ENCODE measurements around the gene PARD3B. TPM values are rescaled to one million over a fixed set of nuclear protein-coding genes. Genes with fewer than 3 reads are reported as not detected.

PARD3B gene
- total and polyA plus RNA-seq, 2 of the 8 experiments (the other 6 are each of a cell fraction or from before 2014, with no cell fraction given): 1.2 to 5.7 TPM

DNA sequence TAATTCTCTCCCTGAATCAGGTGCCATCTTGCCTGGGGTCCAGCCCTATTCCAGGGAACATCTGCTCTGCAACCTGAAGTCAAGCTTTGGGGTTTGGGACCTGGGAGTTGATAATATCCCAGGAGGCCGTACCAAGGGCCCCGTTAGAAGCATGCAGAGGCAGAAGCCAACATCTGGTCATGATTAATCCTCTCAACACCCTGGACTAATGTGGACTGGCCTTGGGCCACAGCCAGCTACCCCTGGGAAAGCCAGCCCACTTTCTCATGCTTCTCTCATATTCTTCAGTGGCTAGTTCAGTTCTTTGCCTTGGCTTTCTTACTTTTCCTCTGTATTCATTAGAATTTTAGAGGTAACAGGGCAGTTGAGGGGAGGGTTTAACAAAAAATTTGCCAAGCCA lies 621.5 kb downstream of the PARD3B start (continued):
- TF ChIP-seq SAP30 (IDR thresholded peaks at IDR 0.05; ENCODE audit: insufficient read depth, insufficient replicate concordance, low read length) (no peak), POU5F1 (IDR thresholded peaks at IDR 0.05; ENCODE audit: low read depth, low read length) (no peak), SP2 (IDR thresholded peaks at IDR 0.05; ENCODE audit: low read length) (no peak), CBX8 (IDR thresholded peaks at IDR 0.05; ENCODE audit: borderline replicate concordance, low read depth, low read length) (no peak), PHF8 (conservative IDR thresholded peaks at IDR 0.05; ENCODE audit: low read depth, low read length) (no peak), SIRT6 (IDR thresholded peaks at IDR 0.05; ENCODE audit: low read length) (no peak), BACH1 (IDR thresholded peaks at IDR 0.05; ENCODE audit: low read length) (no peak)
- TF ChIP-seq, protein P1, sequence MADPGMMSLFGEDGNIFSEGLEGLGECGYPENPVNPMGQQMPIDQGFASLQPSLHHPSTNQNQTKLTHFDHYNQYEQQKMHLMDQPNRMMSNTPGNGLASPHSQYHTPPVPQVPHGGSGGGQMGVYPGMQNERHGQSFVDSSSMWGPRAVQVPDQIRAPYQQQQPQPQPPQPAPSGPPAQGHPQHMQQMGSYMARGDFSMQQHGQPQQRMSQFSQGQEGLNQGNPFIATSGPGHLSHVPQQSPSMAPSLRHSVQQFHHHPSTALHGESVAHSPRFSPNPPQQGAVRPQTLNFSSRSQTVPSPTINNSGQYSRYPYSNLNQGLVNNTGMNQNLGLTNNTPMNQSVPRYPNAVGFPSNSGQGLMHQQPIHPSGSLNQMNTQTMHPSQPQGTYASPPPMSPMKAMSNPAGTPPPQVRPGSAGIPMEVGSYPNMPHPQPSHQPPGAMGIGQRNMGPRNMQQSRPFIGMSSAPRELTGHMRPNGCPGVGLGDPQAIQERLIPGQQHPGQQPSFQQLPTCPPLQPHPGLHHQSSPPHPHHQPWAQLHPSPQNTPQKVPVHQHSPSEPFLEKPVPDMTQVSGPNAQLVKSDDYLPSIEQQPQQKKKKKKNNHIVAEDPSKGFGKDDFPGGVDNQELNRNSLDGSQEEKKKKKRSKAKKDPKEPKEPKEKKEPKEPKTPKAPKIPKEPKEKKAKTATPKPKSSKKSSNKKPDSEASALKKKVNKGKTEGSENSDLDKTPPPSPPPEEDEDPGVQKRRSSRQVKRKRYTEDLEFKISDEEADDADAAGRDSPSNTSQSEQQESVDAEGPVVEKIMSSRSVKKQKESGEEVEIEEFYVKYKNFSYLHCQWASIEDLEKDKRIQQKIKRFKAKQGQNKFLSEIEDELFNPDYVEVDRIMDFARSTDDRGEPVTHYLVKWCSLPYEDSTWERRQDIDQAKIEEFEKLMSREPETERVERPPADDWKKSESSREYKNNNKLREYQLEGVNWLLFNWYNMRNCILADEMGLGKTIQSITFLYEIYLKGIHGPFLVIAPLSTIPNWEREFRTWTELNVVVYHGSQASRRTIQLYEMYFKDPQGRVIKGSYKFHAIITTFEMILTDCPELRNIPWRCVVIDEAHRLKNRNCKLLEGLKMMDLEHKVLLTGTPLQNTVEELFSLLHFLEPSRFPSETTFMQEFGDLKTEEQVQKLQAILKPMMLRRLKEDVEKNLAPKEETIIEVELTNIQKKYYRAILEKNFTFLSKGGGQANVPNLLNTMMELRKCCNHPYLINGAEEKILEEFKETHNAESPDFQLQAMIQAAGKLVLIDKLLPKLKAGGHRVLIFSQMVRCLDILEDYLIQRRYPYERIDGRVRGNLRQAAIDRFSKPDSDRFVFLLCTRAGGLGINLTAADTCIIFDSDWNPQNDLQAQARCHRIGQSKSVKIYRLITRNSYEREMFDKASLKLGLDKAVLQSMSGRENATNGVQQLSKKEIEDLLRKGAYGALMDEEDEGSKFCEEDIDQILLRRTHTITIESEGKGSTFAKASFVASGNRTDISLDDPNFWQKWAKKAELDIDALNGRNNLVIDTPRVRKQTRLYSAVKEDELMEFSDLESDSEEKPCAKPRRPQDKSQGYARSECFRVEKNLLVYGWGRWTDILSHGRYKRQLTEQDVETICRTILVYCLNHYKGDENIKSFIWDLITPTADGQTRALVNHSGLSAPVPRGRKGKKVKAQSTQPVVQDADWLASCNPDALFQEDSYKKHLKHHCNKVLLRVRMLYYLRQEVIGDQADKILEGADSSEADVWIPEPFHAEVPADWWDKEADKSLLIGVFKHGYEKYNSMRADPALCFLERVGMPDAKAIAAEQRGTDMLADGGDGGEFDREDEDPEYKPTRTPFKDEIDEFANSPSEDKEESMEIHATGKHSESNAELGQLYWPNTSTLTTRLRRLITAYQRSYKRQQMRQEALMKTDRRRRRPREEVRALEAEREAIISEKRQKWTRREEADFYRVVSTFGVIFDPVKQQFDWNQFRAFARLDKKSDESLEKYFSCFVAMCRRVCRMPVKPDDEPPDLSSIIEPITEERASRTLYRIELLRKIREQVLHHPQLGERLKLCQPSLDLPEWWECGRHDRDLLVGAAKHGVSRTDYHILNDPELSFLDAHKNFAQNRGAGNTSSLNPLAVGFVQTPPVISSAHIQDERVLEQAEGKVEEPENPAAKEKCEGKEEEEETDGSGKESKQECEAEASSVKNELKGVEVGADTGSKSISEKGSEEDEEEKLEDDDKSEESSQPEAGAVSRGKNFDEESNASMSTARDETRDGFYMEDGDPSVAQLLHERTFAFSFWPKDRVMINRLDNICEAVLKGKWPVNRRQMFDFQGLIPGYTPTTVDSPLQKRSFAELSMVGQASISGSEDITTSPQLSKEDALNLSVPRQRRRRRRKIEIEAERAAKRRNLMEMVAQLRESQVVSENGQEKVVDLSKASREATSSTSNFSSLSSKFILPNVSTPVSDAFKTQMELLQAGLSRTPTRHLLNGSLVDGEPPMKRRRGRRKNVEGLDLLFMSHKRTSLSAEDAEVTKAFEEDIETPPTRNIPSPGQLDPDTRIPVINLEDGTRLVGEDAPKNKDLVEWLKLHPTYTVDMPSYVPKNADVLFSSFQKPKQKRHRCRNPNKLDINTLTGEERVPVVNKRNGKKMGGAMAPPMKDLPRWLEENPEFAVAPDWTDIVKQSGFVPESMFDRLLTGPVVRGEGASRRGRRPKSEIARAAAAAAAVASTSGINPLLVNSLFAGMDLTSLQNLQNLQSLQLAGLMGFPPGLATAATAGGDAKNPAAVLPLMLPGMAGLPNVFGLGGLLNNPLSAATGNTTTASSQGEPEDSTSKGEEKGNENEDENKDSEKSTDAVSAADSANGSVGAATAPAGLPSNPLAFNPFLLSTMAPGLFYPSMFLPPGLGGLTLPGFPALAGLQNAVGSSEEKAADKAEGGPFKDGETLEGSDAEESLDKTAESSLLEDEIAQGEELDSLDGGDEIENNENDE (IDR thresholded peaks at IDR 0.05; ENCODE audit: insufficient replicate concordance, low read length): no peak
- TF ChIP-seq, protein P2, sequence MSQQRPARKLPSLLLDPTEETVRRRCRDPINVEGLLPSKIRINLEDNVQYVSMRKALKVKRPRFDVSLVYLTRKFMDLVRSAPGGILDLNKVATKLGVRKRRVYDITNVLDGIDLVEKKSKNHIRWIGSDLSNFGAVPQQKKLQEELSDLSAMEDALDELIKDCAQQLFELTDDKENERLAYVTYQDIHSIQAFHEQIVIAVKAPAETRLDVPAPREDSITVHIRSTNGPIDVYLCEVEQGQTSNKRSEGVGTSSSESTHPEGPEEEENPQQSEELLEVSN (IDR thresholded peaks at IDR 0.05): no peak

All from H1 (cell line).